Loucy (cell line): Measurements from ENCODE around the gene KRT77.

Source experiments
- CTCF ChIP-seq: fragments of 200-600 bp; sonication (generic); conservative IDR thresholded peaks from 2 replicates; pipeline ENCODE4 v1.5.1; 2014; ENCODE audit warnings: mild to moderate bottlenecking, antibody characterized with exemption, low read length
- EZH2phosphoT487 ChIP-seq: fragments of 200-600 bp; IDR thresholded peaks from 2 replicates; pipeline ENCODE4 v1.6.1; 2018; ENCODE audit warnings: antibody characterized with exemption, mild to moderate bottlenecking, moderate library complexity, borderline replicate concordance

DNA sequence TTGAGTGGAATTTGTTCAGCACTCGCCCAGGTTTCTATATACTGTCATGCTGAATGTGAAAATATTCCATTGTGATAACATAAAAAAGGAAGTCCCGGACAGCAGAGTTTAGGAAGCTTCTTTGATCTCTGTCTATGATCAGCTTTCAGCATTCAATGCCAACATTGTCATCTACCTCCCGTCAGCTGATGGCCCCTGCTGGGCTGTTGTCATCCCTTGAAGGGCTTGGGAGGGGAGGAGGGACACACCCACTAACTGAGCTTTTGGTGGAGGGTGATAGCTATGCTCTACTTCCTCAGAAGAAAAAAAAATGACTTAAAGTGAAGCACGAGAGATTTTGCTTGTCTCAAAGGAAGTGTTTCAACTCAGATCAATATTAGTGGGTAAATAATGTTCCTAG lies 4.7 kb upstream of the KRT77 start:
- TF ChIP-seq CTCF (no peak), EZH2phosphoT487 (no peak)
